Effector memory CD4-positive, alpha-beta T cell (primary cell): Measurements from ENCODE around the gene ASB18.

Experiments used
- DNase-seq, 3 donors: peaks; one replicate each; pipeline ENCODE4 v3.0.0-alpha.2; 2020
- H3K27ac ChIP-seq: 2 replicates; pipeline ENCODE4 v1.7.0; 2013; ENCODE audit warnings: mild to moderate bottlenecking, low read length, moderate library complexity; ENCODE audit not compliant: insufficient read depth, poor library complexity, severe bottlenecking
- H3K27me3 ChIP-seq: replicated peaks from 2 replicates; pipeline ENCODE4 v1.7.0; 2013; ENCODE audit warnings: mild to moderate bottlenecking, low read length; ENCODE audit not compliant: insufficient read depth, control insufficient read depth, poor library complexity, severe bottlenecking
- H3K36me3 ChIP-seq: 2 replicates; pipeline ENCODE4 v1.7.0; 2013; ENCODE audit warnings: mild to moderate bottlenecking, low read length, moderate library complexity; ENCODE audit not compliant: control insufficient read depth, insufficient read depth
- H3K4me1 ChIP-seq: 2 replicates; pipeline ENCODE4 v1.7.0; 2013; ENCODE audit warnings: low read length, mild to moderate bottlenecking; ENCODE audit not compliant: control insufficient read depth, insufficient read depth, poor library complexity, severe bottlenecking
- H3K4me3 ChIP-seq: 2 replicates; pipeline ENCODE4 v1.7.0; 2013; ENCODE audit warnings: low read length, low read depth, mild to moderate bottlenecking; ENCODE audit not compliant: insufficient read depth, poor library complexity, severe bottlenecking
- H3K9me3 ChIP-seq: 2 replicates; pipeline ENCODE4 v1.7.0; 2013; ENCODE audit warnings: mild to moderate bottlenecking, low read length, moderate library complexity; ENCODE audit not compliant: control insufficient read depth

The ASB18 gene

DNA sequence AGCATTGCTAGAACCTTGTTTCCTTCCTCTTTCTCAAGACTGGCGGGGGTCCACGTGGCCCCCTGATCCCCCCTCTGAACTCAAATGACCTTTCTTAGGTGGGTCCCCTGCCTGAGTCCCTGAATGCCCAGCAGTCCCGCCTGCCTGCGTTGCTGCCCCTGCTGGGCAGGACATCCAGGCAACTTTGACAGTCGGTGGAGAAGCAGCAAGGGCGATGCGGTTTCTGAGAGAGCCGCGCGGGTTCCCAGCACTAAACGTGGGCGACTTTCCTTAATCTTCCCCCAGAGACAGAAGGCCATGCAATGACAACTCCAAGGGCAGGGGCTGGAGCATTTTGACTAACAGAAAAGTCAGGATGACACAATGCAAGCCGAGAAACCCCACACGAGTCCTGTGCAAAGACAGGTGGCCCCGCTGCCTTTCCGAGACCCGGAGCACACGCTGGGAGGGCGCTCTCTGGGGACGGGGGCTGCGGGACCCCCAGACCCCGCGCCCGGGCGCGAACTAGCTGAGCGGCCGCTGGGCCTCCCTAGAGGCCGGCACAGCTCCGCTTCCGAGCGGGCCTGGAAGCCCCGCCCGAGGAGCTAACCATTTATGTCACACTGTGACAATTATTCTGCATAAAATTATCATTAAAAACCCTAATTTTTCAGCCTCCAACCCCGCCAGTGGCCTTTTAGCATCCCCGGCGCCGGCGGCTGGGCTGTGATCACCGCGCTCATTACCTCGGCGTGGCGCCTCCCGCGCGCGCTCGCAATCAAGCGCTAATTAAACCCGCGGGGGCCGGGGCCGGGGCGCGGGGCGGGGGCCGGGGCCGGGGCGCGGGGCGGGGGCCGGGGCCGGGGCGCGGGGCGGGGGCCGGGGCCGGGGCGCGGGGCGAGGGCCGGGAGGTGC lies 27.4 kb downstream of the ASB18 start:
- Histone ChIP-seq H3K4me1 (no peaks in the 10 kb centered on the region), H3K27me3 (peaks cover 7% of the 10 kb centered on the region), H3K4me3 (no peak overlapping the region), H3K36me3 (no peaks in the 10 kb centered on the region), H3K9me3 (no peaks in the 10 kb centered on the region), H3K27ac (no peak overlapping the region)
- DNase-seq: no peak

DNA sequence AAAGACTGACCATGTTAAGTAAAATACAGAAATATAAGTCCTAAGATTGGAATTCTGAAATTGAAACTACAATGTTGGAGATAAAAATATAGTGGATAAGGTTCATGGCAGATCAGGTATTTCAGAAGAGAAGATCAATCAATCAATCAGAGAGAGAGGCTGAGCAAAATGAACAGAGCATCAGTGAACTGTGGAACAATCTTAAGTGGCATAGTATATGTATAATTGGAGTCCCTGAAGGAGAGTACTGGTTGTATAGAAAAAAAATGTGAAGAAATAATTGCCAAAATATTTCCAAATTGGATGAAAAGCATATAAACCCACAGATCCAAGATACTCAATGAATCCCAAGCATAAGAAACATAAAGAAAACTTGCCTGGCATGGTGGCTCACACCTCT lies 35.0 kb downstream of the ASB18 start:
- H3K36me3 ChIP-seq: no peaks in the 10 kb centered on the region
- H3K9me3 ChIP-seq: peaks cover 6% of the 10 kb centered on the region
- no peaks in the 10 kb centered on the region for H3K27me3 ChIP-seq
- H3K4me3 ChIP-seq: no peak overlapping the region
- no peak for DNase-seq
- H3K27ac ChIP-seq: no peak overlapping the region
- no peaks in the 10 kb centered on the region for H3K4me1 ChIP-seq

DNA sequence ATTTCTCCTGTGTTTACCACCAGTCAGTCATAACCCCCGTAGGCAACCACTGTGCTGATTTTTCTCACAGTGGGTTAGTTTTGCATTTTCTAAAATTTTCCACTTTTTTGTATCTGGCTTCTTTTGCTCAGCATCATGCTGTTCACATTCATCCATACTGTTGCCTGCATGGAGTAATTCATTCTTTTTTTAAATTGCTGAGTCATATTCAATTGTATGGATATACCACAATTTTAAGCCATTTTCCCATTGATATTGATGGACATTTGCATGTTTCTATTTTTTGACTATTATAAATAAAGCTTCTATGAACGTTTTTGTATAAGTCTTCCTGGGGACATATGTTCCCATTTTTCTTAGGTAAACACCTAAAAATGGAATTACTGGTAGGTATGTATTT lies 40.5 kb downstream of the ASB18 start:
- Histone ChIP-seq H3K27me3 (no peaks in the 10 kb centered on the region), H3K4me1 (no peaks in the 10 kb centered on the region), H3K36me3 (no peaks in the 10 kb centered on the region), H3K27ac (no peak overlapping the region), H3K4me3 (no peak overlapping the region), H3K9me3 (no peaks in the 10 kb centered on the region)
- no peak for DNase-seq

DNA sequence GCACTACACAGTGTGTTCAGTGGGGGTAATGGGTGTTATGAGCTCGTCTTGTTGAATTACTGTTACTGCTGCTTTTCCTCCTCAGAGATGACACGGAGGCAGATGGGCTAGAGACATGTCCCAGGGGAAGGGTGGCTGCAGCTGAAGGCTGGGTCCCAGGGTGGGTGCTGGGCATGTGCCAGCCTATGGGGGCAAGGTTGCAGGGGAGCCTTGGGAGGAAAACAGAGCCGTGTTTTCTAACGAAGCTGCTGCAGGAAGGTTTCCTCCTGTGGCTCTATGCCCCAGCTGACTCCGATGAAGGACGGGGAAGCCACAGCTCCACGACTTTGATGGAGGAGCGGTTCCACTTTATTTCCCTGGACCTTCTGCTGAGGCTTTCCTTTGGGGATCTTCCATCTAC lies 42.4 kb downstream of the ASB18 start:
- Histone ChIP-seq H3K36me3 (no peaks in the 10 kb centered on the region), H3K27me3 (no peaks in the 10 kb centered on the region), H3K27ac (no peak overlapping the region), H3K4me1 (no peaks in the 10 kb centered on the region), H3K4me3 (no peak overlapping the region), H3K9me3 (no peaks in the 10 kb centered on the region)
- DNase-seq: no peak

DNA sequence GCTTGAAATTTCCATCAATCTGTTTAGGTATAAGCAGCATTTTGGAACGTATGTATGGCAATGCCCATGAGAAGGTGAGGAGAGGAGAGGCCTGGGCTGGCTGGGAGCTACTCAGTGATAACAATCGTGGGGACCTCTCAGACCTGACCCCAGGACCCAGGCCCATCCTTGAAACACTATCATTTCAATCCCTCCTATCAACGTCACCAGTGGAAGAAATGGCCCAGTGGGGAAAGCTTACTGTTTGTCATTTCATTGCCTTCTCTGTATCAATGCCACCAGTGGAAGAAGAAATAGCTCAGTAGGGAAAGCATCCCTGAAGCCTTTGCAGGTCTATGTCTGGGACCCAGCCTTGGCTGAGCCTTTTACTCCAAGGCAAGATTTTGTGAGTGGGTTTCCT lies 44.8 kb downstream of the ASB18 start:
- Histone ChIP-seq H3K27ac (no peak overlapping the region), H3K27me3 (no peaks in the 10 kb centered on the region), H3K4me1 (no peaks in the 10 kb centered on the region), H3K36me3 (no peaks in the 10 kb centered on the region), H3K9me3 (no peaks in the 10 kb centered on the region), H3K4me3 (no peak overlapping the region)
- no peak for DNase-seq

DNA sequence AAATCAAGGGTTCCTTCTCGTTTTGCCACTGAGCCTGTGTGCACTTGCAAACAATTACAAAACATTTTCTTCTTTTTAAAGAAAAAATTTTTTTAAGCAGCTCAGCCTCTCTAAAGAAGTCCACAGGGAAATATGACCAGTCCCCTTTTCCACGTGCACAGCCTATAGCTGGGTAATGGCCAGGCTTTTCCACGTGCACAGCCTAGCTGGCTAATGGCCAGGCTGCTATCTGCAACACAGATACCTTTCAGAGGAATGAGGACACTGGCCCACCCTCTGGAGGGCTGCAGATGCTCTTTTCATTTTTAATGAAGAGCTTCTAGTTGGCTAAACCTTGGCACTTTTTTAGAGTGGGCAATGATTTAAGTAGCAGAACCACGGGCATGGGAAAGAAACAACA lies 46.3 kb downstream of the ASB18 start:
- no peaks in the 10 kb centered on the region for H3K4me1 ChIP-seq
- H3K27me3 ChIP-seq: no peaks in the 10 kb centered on the region
- no peak for DNase-seq
- no peak overlapping the region for H3K27ac ChIP-seq
- H3K4me3 ChIP-seq: no peak overlapping the region
- no peaks in the 10 kb centered on the region for H3K36me3 ChIP-seq
- H3K9me3 ChIP-seq: no peaks in the 10 kb centered on the region

DNA sequence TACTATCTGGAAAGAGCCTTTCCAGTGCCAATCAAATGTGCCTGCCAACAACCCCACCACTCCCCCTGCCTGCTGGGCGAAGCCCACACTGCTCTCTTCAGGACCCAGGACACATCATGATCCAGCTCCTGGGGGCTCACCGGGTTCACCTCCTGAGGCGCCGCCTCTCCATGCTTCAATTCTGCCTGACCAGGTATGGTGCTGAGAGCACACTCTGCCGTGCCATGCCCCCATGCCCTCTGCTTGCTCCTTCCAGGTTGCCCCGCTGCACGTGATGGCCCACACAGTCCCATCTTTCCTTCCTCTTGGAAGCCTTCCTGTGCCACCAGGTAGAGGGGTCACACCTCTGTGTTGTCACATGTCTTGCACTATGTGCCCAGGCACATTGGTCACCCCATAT lies 47.5 kb downstream of the ASB18 start:
- Histone ChIP-seq H3K36me3 (no peaks in the 10 kb centered on the region), H3K9me3 (no peaks in the 10 kb centered on the region), H3K27me3 (no peaks in the 10 kb centered on the region), H3K27ac (no peak overlapping the region), H3K4me1 (no peaks in the 10 kb centered on the region), H3K4me3 (no peak overlapping the region)
- no peak for DNase-seq

DNA sequence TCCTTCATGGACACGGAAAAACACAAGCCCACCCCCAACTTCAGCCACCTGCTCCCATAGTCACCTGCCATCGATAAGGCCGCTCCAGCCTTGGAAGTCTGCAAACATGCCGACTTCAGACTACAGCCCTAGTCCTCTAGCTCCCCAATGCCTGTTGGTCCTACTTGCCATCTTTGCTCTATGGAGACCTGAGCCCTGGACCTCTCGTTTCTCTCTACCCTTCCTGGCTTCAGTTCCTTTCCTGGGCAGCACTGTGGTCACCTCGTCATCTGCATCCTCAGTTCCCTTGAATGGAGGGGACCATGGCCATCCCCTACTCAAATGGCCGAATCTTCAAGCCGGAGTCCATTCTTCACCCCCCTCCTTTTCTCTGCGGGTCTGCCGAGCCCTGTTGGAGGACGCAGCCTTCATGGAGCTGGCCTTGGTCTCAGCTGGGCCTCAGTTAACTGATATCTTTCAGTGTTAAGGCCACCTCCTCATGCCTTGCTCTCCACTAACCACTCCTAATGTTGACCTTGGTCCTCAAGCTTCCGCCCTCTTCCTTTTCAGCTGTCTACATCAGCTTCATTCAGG lies 48.4 kb downstream of the ASB18 start:
- H3K4me3 ChIP-seq: no peak overlapping the region
- H3K4me1 ChIP-seq: no peaks in the 10 kb centered on the region
- no peak for DNase-seq
- no peaks in the 10 kb centered on the region for H3K9me3 ChIP-seq
- H3K27ac ChIP-seq: no peak overlapping the region
- H3K27me3 ChIP-seq: no peaks in the 10 kb centered on the region
- H3K36me3 ChIP-seq: no peaks in the 10 kb centered on the region

DNA sequence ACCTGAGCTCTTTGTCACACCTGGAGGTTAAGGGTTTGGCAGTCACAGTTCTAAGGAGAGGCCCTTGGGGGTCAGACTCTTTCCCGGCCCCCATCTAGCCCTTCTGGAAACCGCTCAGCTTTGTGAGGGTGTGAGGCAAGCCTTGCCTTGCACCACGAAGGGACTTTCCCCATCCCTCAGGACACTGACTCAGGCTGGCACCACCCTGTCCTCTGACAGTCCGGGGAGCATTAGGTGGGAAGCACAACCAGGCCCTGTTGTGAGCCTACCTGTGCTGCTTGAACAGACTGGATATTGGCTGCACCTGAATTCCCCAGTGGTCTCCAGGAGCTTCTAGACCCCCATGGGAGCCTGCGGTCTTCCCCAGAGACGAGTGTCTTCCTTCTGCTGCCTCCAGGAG lies 49.0 kb downstream of the ASB18 start:
- no peaks in the 10 kb centered on the region for H3K4me1 ChIP-seq
- H3K36me3 ChIP-seq: no peaks in the 10 kb centered on the region
- H3K27me3 ChIP-seq: no peaks in the 10 kb centered on the region
- H3K9me3 ChIP-seq: no peaks in the 10 kb centered on the region
- no peak overlapping the region for H3K4me3 ChIP-seq
- H3K27ac ChIP-seq: no peak overlapping the region
- DNase-seq: no peak

DNA sequence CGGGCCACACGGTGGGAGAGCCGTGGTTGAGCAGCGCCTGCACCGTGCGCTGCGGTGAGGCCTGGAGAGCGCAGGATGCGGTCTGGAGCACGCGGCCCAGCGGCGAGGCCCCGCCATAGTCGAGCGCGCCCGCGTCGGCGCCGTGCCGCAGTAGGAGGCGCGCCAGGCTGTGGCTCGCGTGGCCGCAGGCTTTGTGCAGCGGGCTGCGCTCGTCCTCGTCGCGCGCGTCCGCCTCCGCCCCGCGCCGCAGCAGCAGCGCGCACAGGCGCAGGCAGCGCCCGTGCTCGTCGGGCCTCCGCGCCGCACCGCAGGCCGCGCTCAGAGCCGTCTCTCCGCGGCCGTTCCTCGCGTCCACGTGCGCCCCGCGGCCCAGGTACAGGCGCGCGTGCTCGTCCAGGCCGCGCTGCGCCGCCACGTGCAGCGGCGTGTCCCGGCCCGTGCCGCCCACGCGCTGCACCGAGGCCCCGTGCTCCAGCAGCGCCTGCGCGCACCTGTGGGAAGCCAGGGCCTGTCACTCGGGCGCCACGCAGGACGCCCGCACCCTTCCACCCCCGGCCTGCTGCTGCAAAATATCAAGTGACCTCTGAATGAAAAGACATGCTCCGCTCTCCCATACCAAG lies 49.7 kb downstream of the ASB18 start:
- no peaks in the 10 kb centered on the region for H3K9me3 ChIP-seq
- H3K4me1 ChIP-seq: no peaks in the 10 kb centered on the region
- H3K4me3 ChIP-seq: no peak overlapping the region
- no peaks in the 10 kb centered on the region for H3K27me3 ChIP-seq
- DNase-seq: no peak
- no peak overlapping the region for H3K27ac ChIP-seq
- H3K36me3 ChIP-seq: no peaks in the 10 kb centered on the region
